ENCODE results near the gene HS3ST2.

DNA sequence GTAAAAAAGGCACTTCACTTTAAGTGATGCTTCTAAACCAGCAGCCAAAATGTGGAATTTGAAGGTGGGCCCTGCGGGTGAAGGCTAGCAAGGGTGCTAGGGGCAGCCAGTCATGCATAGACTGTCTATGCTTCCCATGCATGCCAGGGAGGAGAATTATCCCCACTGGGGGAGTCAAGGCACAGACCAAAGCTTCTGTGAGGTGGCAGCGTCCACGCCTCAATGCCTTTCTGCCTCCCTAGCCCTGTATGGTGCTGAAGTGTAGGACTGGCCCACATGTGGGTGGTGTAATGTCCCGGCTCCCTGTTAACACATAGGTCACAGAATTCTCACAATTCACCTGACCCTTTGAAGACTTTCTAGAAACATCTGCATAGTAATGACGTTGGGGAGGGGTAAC, 1.9 kb downstream of the HS3ST2 start:
- TF ChIP-seq, protein P1, sequence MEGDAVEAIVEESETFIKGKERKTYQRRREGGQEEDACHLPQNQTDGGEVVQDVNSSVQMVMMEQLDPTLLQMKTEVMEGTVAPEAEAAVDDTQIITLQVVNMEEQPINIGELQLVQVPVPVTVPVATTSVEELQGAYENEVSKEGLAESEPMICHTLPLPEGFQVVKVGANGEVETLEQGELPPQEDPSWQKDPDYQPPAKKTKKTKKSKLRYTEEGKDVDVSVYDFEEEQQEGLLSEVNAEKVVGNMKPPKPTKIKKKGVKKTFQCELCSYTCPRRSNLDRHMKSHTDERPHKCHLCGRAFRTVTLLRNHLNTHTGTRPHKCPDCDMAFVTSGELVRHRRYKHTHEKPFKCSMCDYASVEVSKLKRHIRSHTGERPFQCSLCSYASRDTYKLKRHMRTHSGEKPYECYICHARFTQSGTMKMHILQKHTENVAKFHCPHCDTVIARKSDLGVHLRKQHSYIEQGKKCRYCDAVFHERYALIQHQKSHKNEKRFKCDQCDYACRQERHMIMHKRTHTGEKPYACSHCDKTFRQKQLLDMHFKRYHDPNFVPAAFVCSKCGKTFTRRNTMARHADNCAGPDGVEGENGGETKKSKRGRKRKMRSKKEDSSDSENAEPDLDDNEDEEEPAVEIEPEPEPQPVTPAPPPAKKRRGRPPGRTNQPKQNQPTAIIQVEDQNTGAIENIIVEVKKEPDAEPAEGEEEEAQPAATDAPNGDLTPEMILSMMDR (IDR thresholded peaks at IDR 0.05; ENCODE audit: insufficient read depth, low read length, poor library complexity, severe bottlenecking), result no peak
- no peak for TF ChIP-seq EZH2phosphoT487 (conservative IDR thresholded peaks at IDR 0.05; ENCODE audit: low read length)
